Kasumi-1 (cell line): ENCODE data around the gene GPRC5C.

Experiments
- DNase-seq, 2 experiments: peaks; one replicate each; lab custom pipeline; 2025; lab: John Stamatoyannopoulos, UW

The GPRC5C gene

DNA sequence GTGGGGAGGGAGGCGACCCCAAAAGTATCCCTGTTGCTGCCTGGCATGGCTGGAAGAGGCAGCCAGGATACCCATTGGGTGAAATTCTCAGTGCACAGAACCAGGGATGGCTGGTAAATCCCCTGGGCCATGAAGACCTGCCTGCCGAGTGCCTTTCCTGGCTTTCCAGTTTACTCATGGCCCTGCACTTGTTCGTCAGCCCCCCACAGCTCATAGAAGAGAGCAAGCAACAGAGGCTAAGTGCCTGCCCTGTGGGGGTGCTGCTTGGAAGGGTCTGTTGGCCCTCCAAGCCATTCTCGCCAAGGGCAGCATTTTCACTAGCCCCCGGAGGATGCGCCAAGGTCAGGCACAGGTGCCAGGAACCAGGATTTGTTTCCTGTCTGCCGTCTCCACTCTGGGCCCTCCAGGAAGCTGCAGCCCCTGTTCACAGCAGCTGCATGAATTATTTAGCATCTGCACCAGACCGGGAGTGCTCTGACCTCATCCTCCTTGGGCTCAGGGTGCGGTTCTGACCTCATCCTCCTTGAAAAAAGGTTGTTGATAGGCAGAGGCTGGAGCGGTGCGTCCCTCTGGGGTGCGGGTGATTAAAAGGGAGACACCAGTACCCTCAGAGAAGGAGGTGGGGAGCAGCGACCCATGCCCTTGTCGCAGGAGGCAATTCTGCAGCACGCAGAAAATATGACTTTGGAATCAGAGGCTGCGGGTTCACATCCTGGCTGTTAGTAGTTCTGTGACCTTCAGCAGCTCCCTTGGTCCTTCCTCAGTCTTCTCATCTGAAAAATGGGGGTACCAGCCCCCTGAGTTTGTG, 20.3 kb downstream of the GPRC5C start:
- no peak for DNase-seq

- DNase-seq = no peak
Measured at GRCh38 chr17:74452841-74453661, 21.2 kb downstream of the GPRC5C start.

DNA sequence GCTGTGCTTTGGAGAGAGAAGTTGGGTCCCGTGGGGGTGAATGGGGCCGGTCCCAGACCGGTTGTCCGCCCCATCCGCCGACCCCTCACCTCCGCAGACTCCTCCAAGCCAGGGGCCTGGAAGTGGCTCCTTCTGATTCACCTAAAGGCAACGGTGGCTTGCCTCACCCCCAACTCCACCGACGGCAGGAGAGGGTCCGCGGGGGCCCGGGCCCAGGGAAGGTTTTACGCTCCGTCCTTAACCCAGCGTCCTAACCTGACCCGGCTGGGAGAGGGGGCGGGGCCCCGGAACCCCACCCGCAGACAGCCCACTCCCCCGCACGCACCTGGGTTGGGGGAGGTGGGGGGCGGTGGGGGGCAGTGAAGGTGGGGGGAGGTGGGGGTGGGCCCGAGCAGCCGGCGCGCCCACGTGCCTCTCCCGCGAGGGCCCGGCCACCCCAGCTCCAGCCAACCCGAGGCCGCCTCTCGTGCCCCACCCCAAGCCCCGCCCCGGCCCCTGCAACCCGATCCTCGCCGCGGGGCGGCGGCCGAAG, 21.8 kb downstream of the GPRC5C start:
- DNase-seq = peak; percentile 89 to 93

DNA sequence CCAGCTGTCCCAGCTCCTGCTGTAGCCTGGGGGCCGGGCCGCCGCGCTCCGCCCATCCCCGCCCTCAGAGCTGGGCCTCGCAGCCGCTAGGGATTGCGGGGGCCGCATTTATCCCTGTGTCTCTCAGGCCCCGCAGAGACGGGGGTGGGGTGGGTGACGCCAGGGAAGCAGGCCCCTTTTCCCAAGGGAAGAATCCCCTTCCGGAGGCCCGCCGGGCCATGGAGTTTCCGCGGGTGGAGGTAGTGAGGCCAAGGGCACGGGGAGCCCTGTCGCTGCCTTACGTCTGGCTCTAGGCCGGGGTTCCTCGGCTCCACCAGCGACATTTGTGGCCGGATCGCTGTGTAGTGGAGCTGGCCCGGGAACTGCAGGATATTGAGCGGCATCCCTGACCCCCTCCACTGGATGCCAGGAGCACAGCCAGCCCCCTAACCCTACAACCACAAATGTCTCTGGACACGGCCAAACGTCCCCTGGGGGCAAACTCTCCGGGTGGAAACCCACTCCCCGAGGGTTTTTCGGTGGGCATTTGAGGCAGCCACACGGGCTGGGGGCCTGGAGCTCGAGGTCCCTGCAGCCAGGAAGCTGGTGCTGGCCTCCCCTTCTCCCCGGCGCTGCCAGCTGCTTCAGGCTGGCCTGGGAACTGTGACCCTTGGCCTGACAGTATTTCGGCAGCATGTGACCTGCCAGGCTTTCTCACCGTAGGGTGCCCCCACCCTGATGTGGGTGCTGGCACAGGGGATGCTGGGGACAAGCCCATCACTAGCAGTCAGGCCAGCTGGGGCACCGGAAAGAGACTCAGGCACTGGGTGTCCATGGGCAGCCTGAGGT, 22.5 kb downstream of the GPRC5C start:
- peak in 1 of 2 experiments; percentile 59 for DNase-seq

DNA sequence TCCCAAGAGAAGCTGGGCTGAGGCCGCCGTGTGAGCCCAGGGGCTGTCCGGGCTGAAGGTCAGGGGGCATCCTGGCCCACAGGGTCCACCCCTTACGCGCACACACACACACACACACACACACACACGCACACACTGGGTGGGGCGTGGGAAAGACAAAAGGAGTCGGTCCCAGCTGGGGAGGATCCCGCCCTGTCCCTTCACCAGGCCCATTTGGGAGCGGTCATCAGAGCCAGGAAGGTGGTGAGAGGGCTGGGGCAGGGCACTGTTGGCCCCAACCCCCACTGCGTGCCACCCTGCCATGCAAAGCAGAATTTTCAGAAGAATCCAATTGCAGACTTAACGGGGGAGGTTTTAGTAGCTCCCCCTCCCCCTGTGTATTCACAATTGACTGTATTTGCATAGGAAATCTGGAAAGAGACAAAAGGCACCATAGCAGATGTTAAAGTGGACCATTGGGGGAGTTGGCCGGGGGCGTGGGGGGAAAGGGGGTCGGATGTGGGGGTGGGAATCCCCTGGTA, 23.2 kb downstream of the GPRC5C start:
- DNase-seq = no peak

DNA sequence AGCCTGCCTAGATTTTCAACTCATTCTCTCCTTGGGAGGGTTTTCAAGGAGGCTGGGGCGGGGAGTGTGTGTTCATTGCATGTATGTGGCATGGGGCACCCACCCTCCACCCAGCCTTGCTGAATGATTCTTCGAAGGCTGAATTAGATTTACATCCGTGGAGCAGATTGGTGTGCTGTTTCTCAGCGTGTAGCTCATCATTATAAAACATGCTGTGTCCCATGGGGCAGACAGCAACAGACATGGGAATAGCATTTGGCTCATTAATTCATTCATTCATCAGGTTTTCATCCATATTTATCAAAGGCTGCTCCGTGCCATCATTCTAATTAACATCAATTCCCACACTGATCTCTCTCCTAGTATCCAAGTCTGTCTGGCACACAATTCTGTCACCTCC, 23.9 kb downstream of the GPRC5C start:
- DNase-seq = no peak

DNA sequence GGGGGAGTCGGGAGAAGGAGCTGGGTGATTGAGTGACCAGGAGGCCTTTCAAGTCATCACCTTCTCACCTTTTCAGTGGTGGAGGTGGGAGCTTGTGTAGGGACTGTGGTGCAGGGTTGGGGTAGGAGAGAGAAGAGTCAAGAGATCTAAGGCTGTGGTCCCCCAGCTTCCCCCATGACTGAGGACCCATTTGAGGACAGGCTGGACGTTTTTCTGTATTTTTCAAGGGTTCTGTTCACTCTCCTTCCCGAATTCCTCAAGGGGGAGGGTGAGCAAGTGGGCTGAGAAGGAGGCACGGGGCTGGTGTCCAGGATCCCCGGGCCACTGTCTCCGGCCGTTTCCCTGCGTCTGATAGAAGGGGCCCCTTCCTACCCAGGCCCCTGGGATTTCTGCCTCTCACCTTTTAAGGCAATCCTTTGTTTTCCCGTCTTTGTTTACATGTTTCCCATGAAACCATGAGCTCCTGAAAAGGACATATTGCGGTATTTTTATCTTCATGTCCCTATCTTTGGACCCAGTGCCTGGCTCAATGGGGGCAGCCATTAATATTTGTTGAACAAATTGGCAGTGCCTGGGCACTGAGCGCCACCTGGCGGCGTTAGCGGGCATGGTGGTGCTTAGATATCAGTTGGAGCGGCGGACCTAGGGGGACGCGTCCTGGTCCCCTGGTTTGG, 25.4 kb downstream of the GPRC5C start:
- DNase-seq = peak; percentile 59 to 67

- no peak for DNase-seq
Measured at GRCh38 chr17:74457820-74458166, 25.9 kb downstream of the GPRC5C start.

DNA sequence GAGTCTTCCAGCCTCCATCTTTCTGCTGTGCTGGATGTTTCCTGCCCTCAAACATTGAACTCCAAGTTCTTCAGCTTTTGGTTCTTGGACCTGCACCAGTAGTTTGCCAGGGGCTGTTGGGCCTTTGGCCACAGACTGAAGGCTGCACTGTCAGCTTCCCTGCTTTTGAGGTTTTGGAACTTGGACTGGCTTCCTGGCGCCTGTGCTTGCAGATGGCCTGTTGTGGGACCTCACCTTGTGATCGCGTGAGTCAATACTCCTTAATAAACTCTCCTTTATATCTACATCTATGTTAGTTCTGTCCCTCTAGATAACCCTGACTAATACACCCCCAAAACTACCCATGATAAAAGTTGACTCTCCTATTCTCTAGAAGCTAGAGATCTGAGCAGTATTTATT, 26.9 kb downstream of the GPRC5C start:
- DNase-seq = no peak

DNA sequence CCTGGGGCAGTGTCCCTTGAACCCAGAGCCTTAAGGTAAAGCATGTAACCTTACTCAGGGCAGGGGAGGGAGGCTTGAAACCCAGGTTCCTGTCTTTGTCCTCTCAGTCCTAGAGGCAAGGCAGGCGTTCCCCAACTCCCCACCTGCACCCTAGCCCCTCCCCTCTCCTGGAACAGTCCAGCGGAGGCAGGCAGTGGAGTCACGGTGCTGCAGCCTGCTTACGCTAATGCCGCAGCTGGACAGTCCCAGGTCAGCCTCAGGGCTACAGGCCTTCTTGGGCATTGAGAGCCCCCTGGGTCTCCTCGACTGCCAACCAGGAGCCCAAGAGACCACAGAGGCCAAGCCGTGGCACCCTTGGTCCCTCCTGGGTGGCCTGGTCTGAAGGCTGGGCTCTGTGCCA, 27.7 kb downstream of the GPRC5C start:
- no peak for DNase-seq

GRCh38 chr17:74460241-74460640, 28.4 kb downstream of the GPRC5C start:
- no peak for DNase-seq

DNA sequence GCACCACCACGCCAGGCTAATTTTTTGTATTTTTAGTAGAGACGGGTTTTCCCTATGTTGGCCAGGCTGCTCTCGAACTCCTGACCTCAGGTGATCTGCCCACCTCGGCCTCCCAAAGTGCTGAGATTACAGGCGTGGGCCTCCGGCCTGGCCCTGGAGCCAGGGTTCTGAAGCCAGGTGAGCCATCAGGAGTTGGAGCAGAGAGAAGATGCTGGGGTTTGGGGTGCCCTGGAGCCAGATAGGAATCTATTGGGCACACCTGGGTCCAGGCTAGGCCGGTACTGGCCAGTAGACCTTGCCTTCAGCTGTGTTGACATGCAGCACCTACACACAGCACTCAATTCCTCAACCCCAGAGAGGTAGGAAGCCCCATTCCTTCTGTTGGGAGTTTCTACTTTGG, 29.1 kb downstream of the GPRC5C start:
- no peak for DNase-seq

DNA sequence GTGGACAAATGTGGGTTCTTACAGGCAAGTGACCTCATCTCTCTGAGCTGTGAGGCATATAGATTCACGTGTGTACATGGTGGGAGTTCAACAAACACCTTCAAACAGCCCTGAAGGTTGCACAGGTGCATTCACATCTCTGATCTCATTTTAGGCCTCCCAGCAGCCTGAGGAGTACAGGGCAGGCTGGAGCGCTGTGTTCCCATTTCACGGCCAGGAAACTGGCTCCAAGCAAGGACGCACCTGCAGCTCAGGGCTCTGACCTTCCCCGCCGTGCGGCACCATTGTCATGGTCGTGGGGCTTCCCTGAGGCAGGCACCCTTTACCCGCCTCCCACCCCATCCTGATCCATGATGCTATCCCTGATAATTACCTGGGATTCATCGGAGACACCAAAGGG, 29.7 kb downstream of the GPRC5C start:
- no peak for DNase-seq

DNA sequence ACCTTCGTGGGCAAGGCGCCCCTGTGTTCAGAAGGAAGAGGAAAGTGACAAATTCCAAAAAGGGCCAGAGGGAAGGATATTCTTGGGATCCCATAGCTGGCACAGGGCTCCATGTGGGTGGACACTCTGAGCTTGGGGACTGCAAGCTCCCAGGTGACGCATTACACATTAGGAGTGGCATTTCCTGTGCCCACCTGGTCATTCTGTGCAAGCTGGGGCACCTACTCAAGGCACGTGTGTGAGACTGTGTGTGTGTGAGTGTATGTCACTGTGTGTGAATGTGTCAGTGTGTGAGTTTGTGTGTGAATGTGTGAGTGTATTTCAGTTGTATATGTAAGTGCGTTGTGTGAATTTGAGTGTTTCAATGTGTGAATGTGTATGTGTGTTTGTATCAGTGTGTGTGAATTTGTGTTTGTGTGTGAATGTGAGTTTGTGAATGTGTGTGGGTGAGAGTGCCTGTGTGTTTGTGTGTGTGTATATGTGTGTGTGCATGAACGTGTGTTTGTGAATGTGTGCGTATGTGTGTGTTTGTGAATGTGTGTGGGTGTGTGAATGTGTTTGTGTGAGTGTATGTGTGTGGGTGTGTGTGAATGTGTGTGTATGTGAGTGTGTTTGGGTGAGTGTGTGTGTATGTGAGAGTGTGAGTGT, 33.0 kb downstream of the GPRC5C start:
- DNase-seq = no peak

DNA sequence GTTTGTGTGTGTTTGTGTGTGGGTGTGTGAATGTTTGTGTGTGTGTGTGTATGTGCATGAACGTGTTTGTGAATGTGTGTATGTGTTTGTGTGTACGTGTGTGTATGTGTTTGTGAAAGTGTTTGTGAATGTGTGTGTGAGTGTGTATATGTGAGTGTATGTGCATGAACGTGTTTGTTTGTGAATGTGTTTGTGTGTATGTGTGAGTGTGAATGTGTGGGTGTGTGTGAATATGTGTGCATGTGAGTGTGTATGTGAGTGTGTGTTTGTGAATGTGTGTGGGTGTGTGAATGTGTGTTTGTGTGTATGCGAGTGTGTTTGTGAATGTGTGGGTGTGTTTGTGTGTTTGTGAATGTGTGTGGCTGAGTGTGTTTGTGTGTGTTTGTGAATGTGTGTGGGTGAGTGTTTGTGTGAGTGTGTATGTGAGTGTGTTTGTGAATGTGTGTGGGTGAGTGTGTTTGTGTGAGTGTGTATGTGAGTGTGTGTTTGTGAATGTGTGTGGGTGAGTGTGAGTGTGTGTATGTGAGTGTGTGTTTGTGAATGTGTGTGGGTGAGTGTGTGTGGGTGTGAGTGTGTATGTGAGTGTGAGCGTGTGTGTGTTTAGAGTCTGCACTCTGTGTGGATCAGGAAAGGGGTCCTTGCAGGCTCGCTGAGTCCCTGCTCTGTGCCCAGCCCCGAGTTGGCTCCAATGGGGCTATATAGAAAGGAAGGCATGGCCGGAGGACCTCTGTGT, 33.7 kb downstream of the GPRC5C start:
- DNase-seq = no peak

DNA sequence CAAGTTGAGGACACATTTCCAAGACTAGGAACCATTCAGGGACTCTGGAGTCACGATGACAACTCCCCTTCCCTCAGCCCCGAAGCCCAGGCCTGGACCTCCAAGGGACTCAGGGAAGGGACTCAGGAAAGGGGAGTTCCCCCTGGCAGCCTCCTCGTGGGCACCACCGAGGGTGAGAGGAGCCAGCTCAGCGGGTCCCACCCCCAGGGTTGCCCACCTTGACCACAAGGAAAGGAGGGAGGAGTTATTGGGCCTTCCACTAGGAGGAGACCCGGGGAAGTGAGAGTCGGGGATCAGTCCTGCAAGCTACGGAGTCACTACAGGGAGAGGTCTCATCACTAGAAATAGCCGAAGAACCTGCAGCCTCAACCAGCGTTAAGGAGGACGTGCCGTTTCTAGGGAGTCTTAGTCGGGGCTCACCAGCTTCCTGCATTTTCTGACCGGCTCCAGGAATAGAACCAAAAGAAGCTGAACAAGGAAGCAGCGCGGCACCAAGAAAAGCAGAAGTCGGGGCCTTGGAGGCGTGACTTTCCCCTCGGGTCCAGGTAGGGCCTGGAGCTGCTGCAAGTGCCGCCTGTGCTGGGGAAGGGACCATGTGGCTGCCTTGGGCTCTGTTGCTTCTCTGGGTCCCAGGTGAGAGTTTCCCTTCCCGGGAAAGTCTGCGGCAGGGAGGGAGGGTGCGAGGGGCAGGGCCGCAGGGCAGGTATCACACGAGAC, 34.4 kb downstream of the GPRC5C start, which contains the start of gene CD300A:
TSS of gene CD300A (plus strand) at position 524 of the 717 bp plus-strand sequence. CDS start at position 594, 70 bp downstream.
- DNase-seq = peak; percentile 98 to 99

GRCh38 chr17:74466828-74467184, 34.9 kb downstream of the GPRC5C start:
- DNase-seq = peak; percentile 37 to 50

DNA sequence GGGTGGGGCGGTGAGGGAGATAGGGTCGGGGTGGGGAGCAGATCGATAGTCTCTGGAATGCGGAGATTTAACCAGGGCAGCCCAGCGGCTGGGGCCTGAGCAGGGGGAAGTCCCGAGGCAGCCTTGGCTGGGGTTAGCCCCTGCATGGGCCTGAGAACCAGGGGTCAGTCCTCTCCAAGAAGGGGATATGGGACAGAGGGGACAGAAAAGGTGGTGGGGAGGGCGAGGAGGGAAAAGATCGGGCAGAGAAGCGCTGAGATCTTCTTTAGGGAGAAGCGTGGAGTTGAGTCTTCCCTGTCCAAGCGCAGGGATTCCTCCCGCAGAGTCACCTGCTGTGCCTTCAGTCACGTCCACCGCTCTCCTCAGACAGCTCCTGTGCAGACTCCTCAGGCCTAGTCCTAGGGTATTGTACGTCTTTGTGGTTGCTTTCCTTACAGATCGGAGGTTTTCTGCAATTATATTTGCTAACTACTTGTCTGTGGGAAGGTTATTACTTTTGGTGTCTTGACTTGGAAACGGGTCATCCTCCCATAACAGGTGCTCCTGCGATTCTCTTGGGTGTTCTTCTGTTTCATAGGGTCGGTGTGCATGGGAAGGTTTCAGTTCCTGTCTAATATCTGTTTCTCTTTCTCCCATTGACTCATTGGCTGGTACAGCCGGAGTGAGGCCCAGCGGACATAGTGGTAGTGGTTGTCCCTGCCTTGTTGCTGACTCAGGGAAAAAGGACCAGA, 35.5 kb downstream of the GPRC5C start:
- DNase-seq = peak in 1 of 2 experiments; percentile 26

DNA sequence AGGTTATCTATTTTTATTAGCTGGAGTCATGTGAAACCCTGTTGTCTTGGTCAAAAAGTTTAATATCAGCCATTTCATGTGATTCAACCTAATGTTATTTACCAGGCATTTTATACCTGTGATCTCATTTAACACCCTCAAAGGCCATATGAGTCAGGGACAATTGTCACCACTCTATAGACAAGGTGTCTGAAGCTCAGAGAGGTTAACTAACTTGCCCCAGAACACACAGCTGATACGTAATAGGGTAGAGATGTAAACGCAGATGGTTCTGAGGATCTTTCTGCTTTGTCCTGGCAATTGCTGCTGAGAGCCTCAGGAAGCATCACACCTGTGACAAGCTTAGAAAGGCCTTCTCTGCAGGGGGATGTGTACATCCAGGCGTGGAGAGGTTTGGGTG, 39.5 kb downstream of the GPRC5C start:
- DNase-seq = no peak
